Ishikawa (cell line): Measurements from ENCODE around the gene BCAT1.

Experiments
- CREB1 ChIP-seq: IDR thresholded peaks from 2 replicates; pipeline ENCODE4 v1.6.1; 2012; ENCODE audit warnings: low read depth
- EGR1 ChIP-seq: IDR thresholded peaks from 2 replicates; pipeline ENCODE4 v1.6.1; 2012
- FOXM1 ChIP-seq: IDR thresholded peaks from 2 replicates; pipeline ENCODE4 v1.6.1; 2012; ENCODE audit warnings: low read depth, borderline replicate concordance
- RAD21 ChIP-seq: IDR thresholded peaks from 2 replicates; pipeline ENCODE4 v1.6.1; 2012; ENCODE audit warnings: low read depth
- TCF12 ChIP-seq: IDR thresholded peaks from 2 replicates; pipeline ENCODE4 v1.6.1; 2012; ENCODE audit warnings: low read depth
- TEAD4 ChIP-seq: IDR thresholded peaks from 2 replicates; pipeline ENCODE4 v1.6.1; 2012
- ZBTB7A ChIP-seq: IDR thresholded peaks from 2 replicates; pipeline ENCODE4 v1.6.1; 2012; ENCODE audit warnings: low read depth
- TF ChIP-seq, protein P1 (sequence below): IDR thresholded peaks from 2 replicates; pipeline ENCODE4 v1.6.1; 2012
- TF ChIP-seq, protein P2 (sequence below): IDR thresholded peaks from 2 replicates; pipeline ENCODE4 v1.6.1; 2012

DNA sequence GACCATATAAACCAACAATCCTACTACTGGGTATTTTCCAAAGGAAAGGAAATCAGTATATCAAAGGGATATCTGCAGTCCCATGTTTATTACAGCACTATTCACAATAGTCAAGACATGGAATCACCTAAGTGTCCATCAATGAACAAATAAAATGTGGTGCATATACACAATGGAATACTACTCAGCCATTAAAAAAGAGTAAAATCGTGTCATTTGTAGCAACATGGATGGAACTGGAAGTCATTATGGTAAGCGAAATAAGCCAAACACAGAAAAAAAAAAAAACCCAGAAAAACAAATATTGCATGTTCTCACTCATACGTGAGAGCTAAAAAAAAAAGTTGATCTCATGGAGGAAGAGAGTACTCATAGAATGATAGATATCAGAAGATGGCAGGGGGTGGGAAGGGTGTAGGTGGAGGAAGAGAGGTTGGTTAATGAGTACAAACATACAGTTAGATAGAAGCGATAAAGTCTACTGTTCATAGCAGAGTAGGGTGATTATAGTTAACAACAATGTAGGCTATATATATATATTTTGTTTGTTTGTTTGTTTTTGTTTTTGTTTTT, 49.3 kb downstream of the BCAT1 start:
- TF ChIP-seq CREB1 (no peak), RAD21 (no peak), TCF12 (no peak), ZBTB7A (no peak), FOXM1 (no peak), EGR1 (no peak), TEAD4 (no peak)
- TF ChIP-seq, protein P1, sequence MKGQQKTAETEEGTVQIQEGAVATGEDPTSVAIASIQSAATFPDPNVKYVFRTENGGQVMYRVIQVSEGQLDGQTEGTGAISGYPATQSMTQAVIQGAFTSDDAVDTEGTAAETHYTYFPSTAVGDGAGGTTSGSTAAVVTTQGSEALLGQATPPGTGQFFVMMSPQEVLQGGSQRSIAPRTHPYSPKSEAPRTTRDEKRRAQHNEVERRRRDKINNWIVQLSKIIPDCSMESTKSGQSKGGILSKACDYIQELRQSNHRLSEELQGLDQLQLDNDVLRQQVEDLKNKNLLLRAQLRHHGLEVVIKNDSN: no peak
- TF ChIP-seq, protein P2, sequence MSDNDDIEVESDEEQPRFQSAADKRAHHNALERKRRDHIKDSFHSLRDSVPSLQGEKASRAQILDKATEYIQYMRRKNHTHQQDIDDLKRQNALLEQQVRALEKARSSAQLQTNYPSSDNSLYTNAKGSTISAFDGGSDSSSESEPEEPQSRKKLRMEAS: no peak
